Mesangial cell (primary cell): ENCODE data around the gene METTL4. TPM values are rescaled to one million over a fixed set of nuclear protein-coding genes. Genes with fewer than 3 reads are reported as not detected.

Experiments used
- total RNA-seq: library from RNA; depleted of rRNA; stranded (reverse); fragments of >200 nt; gene quantifications from 2 replicates; pipeline ENCODE4 v1.2.3, GENCODE V29; 2015

Gene METTL4, protein sequence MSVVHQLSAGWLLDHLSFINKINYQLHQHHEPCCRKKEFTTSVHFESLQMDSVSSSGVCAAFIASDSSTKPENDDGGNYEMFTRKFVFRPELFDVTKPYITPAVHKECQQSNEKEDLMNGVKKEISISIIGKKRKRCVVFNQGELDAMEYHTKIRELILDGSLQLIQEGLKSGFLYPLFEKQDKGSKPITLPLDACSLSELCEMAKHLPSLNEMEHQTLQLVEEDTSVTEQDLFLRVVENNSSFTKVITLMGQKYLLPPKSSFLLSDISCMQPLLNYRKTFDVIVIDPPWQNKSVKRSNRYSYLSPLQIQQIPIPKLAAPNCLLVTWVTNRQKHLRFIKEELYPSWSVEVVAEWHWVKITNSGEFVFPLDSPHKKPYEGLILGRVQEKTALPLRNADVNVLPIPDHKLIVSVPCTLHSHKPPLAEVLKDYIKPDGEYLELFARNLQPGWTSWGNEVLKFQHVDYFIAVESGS
- total RNA-seq: 4.9 and 9.3 TPM in 2 replicates

DNA sequence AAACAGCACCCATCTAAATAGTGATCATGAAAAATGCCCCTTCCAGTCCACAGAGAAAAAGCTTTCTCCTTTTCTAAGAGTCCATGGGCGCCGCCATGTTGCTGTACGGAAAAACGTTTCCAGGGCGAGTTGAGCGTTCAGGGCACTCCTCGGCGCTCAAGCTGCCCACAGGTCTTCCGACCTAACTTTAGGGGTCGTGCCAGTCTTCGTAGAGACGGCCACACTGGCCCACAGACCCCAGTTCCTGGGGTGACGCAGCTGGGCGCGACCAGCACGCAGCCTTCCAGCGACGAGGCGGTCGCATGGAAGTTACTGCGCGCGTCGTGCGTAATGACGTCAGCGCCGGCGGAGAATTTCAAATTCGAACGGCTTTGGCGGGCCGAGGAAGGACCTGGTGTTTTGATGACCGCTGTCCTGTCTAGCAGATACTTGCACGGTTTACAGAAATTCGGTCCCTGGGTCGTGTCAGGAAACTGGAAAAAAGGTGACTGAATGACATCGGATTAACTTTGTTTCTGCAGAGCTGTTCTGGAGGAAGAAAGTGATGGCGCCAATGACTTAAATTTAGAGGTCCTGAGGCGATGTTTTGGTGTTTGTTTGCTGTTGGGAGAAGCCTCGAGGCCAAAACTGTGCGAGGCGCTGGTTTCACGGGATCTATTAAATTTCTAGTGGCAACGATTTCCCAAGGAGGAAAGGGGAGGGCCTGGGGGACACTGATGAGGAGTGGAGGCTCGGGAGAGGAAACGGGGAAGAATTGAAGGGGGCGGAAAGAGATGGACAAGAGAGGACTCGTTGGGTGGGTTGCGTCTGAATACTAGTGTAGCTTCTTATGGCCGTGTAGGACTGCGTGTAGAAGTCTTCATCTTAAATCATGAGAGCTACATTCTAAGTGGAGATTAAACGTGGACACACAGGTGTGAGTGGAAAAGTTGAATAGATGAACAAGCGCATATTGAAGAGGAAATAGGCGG, at the start of gene METTL4, which contains the start of gene NDC80:
Gene METTL4, minus strand, starts transcription at position 306 of the 971 bp plus-strand sequence. CDS start 4,289 bp downstream, outside the sequence.
Gene NDC80, plus strand, starts transcription at position 358 of the 971 bp plus-strand sequence. CDS start 1,429 bp downstream, outside the sequence.

Other genes starting within 250 kb of the METTL4 start
- 1.0 and 33.2 TPM in 2 replicates for gene NDC80, start 52 bp upstream of the METTL4 start, total RNA-seq
- 17.5 and 34.1 TPM in 2 replicates for gene SMCHD1, start 84.2 kb upstream of the METTL4 start, total RNA-seq